ENCODE data around the gene NDUFA5.

NDUFA5 gene

DNA sequence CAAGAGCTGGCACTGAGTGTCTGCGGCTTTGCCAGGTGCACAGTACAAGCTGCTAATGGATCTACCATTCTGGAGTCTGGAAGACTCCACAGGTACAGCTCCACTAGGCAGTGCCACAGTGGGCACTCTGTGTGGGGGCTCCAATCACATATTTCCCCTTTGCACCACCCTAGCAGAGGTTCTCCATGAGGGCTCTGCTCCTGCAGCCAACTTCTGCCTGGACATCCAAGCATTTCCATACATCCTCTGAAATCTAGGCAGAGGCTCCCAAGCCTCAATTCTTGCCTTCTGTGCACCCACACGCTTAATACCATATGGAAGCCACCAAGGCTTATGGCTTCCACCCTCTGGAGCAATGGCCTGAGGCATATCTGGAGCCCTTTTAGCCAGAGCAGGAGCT lies 52.4 kb downstream of the NDUFA5 start:
- DNase-seq (ENCODE audit: low read depth in 2 of 2): no peak

DNA sequence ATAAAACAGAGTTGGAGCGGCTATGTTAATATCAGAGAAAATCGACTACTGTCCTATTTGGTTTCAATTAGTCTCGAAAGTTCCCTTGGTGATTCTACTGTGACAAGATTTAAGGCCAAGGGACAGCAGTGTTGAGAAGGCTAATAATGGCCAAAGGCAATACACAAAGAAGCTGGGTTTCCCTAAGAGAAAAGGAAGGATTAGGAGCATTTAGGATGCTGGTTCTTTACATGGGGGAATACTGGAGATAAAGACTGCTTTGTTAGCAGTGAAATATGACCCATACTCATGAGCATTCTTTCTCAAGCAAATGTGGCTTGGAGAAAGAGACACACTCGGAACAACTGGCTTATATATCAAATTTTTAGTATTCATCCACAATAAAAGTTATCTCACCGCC lies 55.4 kb downstream of the NDUFA5 start:
- no peak for DNase-seq (ENCODE audit: low read depth in 2 of 2)

DNA sequence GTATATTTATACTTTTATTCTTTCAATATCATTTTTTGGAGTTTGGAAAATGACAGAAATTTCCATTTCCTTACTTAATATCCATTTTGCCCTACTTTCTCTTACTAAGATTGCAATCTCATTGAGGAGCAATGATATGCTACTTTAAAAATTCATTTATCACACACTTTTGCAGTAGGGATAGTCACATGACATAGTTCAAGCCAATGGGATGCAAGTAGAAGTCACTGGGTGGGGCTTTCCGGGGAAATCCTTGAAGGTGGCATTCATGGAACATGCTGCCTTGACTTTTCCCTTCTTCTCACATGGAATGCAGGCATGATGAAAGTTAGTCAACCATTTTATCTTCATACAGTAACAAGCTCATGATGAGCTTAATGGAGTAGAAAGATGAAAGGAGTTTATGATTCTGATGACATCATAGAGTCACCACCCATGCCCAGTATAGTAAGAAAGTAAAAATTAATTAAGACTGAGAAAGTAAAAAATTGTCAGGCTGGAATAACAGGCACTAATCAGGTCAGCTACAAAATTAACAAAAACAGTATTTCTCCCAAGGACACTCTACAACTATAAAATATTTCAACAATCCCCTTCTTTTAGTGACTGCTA lies 56.6 kb downstream of the NDUFA5 start:
- no peak for DNase-seq (ENCODE audit: low read depth in 2 of 2)

- DNase-seq (ENCODE audit: low read depth in 2 of 2): no peak
These were observed 58.2 kb downstream of the NDUFA5 start for GRCh38 chr7:123499211-123499970.

DNA sequence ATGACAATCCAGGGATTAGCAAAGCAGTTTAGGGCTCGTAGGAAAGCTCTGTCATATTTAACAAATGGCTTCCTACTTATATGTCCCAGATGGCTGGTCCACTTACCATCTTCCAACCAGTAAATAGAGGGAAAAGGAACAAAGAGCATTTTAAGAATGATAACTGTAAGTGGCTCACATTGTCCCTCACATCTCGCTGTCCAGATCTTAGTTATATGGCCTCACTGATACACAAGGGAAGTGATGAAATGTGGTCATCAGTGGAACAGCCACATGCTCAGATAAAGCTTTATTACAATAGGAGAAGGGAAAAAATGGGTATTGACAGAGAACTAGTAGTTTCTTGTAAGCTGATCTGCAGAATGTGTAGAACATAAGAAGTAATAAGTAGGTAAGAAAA lies 59.0 kb downstream of the NDUFA5 start:
- DNase-seq (ENCODE audit: low read depth in 2 of 2): no peak

DNA sequence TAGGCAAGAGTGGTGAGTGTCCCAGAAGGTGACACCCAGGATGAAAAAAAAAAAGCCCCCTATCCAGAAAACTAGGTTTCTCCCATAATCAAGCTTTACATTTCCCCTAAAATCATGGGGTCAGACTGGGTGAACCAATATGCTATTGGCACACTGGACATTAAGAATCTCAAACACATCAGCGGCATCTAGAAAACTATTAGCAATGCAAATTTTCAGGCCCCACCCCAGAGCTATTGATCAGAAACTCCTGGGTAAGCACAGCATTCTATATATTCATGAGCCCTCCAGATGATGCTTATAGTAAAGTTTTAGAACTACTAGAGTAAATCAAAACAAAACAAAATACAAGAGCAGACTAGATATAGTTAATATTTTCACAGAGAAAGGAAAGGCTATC lies 59.6 kb downstream of the NDUFA5 start:
- no peak for DNase-seq (ENCODE audit: low read depth in 2 of 2)

DNA sequence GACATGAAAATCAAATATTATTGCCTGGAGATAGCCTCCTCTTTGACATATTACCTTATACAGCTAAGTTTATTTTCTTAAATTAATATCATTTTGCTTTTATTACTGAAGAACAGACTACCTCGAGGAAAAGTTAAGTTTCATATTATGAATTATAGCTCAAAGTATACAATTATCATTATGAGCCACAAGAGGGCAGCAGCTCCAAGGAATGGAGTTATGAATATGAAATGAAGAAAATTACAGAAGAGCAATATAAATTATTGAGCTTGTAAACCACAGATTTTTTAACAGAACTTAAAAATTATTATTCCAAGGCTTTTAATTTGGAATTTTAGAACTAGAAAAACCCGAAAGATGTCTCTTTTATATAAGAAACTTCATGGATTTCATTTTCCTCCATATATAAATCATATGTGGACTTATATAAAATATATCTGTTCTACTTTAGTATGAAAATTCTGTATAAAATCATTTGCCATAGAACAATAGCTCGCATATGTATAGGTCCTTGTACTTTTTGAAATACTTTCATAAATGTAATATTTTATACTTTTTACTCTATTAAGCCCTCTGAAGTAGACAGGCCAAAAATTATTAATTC lies 63.3 kb downstream of the NDUFA5 start:
- peak; percentile 0 to 4 for DNase-seq (ENCODE audit: low read depth in 2 of 2)

GRCh38 chr7:123492485-123492884 lies 65.1 kb downstream of the NDUFA5 start:
- no peak for DNase-seq (ENCODE audit: low read depth in 2 of 2)

Data from fibroblast of skin of left biceps (primary cell).